A549 (cell line): ENCODE data around the gene CHST11. TPM values are rescaled to one million over a fixed set of nuclear protein-coding genes. Genes with fewer than 3 reads are reported as not detected.
"Not testable (repeated sequence)": the region's sequence is repeated elsewhere in the genome, so short reads cannot be mapped to it uniquely, and the experiment has no call there.

ENCODE experiments used
- ATAC-seq, 2 experiments: fragments of 200-7000 bp in 1 of 2; fragments of >200 bp in 1 of 2; cut with Nextera tagmentation in 1 of 2; cut with Tn5 transposase in 1 of 2; 3 replicates each; pipeline versions ENCODE4 v1.8.0 to v1.9.1; 2018 to 2020; ENCODE audit warnings: mild to moderate bottlenecking in 1 of 2, moderate library complexity in 1 of 2
- CTCF ChIA-PET: fragments of 300-600 bp; sonication (Branson Sonifier 250); formaldehyde crosslinking; extraction: SDS; loops from one replicate; lab custom pipeline; 2021; ENCODE audit warnings: antibody characterized with exemption, inconsistent platforms; lab: Yijun Ruan, JAX
- POLR2A ChIA-PET: fragments of 350-600 bp; formaldehyde crosslinking; extraction: SDS; loops from one replicate; lab custom pipeline; 2021; ENCODE audit warnings: antibody characterized with exemption, inconsistent platforms; lab: Yijun Ruan, JAX
- DNase-seq, 2 experiments: peaks; one replicate each; pipeline versions ENCODE4 v3.0.0 to v3.0.0-alpha.2; 2011 to 2016; ENCODE audit warnings: low read depth in 1 of 2, low spot score in 1 of 2
- FAIRE-seq: peaks from 2 replicates; lab custom pipeline; 2011; peaks lifted over from hg19 to GRCh38; lab: Jason Lieb, UNC
- H3K27ac ChIP-seq, 2 experiments: fragments of >200 bp; sonication (Bioruptor Twin); formaldehyde crosslinking; 3 replicates each; pipeline ENCODE4 v1.5.1; 2016 to 2017
- H3K4me1 ChIP-seq: fragments of >200 bp; sonication (Bioruptor Twin); formaldehyde crosslinking; 3 replicates; pipeline ENCODE4 v1.6.1; 2016
- H3K4me2 ChIP-seq: fragments of >200 bp; sonication (Bioruptor Twin); formaldehyde crosslinking; 3 replicates; pipeline ENCODE4 v1.6.1; 2016
- H3K4me3 ChIP-seq: fragments of >200 bp; sonication (Bioruptor Twin); formaldehyde crosslinking; 3 replicates; pipeline ENCODE4 v1.5.1; 2016
- H3K9me3 ChIP-seq: fragments of >200 bp; sonication (Bioruptor Twin); formaldehyde crosslinking; 3 replicates; pipeline ENCODE4 v1.6.1; 2016
- BHLHE40 ChIP-seq: IDR thresholded peaks from 2 replicates; pipeline ENCODE4 v1.6.1; 2012; ENCODE audit warnings: low read depth, low read length, inconsistent platforms
- CEBPB ChIP-seq, 2 experiments: fragments of >200 bp in 1 of 2; sonication (Bioruptor Twin) in 1 of 2; formaldehyde crosslinking in 1 of 2; IDR thresholded peaks; 2 replicates each; pipeline ENCODE4 v1.6.1; 2012 to 2016
- CTCF ChIP-seq: fragments of >200 bp; sonication (Bioruptor Twin); formaldehyde crosslinking; IDR thresholded peaks from 3 replicates; pipeline ENCODE4 v1.5.1; 2016
- EHF ChIP-seq: fragments of 250-450 bp; sonication (Bioruptor Pico); IDR thresholded peaks from 2 replicates; pipeline ENCODE4 v1.5.0; 2020; ENCODE audit warnings: mild to moderate bottlenecking
- FOSL2 ChIP-seq, 2 experiments: fragments of 450-650 bp in 1 of 2; fragments of >200 bp in 1 of 2; sonication (Bioruptor Twin) in 1 of 2; formaldehyde crosslinking; IDR thresholded peaks; 2 replicates each; pipeline versions ENCODE4 v1.5.0 to v1.6.1; 2016 to 2020; ENCODE audit warnings: mild to moderate bottlenecking in 1 of 2, moderate library complexity in 1 of 2
- GATA3 ChIP-seq: IDR thresholded peaks from 2 replicates; pipeline ENCODE4 v1.6.1; 2012; ENCODE audit warnings: borderline replicate concordance
- HOXA7 ChIP-seq: fragments of 250-450 bp; sonication (Bioruptor Pico); IDR thresholded peaks from 2 replicates; pipeline ENCODE4 v1.5.0; 2020; ENCODE audit warnings: mild to moderate bottlenecking, moderate library complexity
- HOXB13 ChIP-seq: fragments of 250-450 bp; sonication (Bioruptor Pico); IDR thresholded peaks from 2 replicates; pipeline ENCODE4 v1.5.0; 2020; ENCODE audit warnings: low read depth, mild to moderate bottlenecking, moderate library complexity
- JUNB ChIP-seq: fragments of >200 bp; sonication (Bioruptor Twin); formaldehyde crosslinking; IDR thresholded peaks from 2 replicates; pipeline ENCODE4 v1.6.1; 2016
- KDM5A ChIP-seq: fragments of 200-600 bp; sonication (generic); IDR thresholded peaks from 2 replicates; pipeline ENCODE4 v1.6.1; 2016; ENCODE audit warnings: antibody characterized with exemption, mild to moderate bottlenecking
- MAZ ChIP-seq: fragments of 150-350 bp; IDR thresholded peaks from 2 replicates; pipeline ENCODE4 v1.6.1; 2014; ENCODE audit warnings: antibody characterized with exemption, low read depth, low read length, borderline replicate concordance
- MYC ChIP-seq: IDR thresholded peaks from 2 replicates; pipeline ENCODE4 v1.6.1; 2012; ENCODE audit warnings: mild to moderate bottlenecking, inconsistent platforms, low read length, improper control_type of control experiment, borderline replicate concordance
- NFE2L2 ChIP-seq: fragments of 150-350 bp; conservative IDR thresholded peaks from 2 replicates; pipeline ENCODE4 v1.6.1; 2014; ENCODE audit warnings: low read length
- NR3C1 ChIP-seq: fragments of >200 bp; sonication (Bioruptor Twin); formaldehyde crosslinking; IDR thresholded peaks from 3 replicates; pipeline ENCODE4 v1.6.1; 2017
- RARB ChIP-seq: fragments of 250-450 bp; sonication (Bioruptor Pico); IDR thresholded peaks from 2 replicates; pipeline ENCODE4 v1.8.0; 2021; ENCODE audit warnings: mild to moderate bottlenecking, moderate library complexity
- REST ChIP-seq: fragments of 200-600 bp; sonication (generic); IDR thresholded peaks from 2 replicates; pipeline ENCODE4 v1.6.1; 2016; ENCODE audit warnings: antibody characterized with exemption, mild to moderate bottlenecking, moderate library complexity
- RFX5 ChIP-seq: fragments of 450-650 bp; IDR thresholded peaks from 2 replicates; pipeline ENCODE4 v1.7.1; 2014; ENCODE audit warnings: antibody characterized with exemption, mild to moderate bottlenecking, moderate library complexity
- RNF2 ChIP-seq: fragments of 200-600 bp; sonication (generic); IDR thresholded peaks from 2 replicates; pipeline ENCODE4 v1.6.1; 2016; ENCODE audit warnings: low read depth, mild to moderate bottlenecking, antibody characterized with exemption, moderate library complexity, borderline replicate concordance
- SREBF2 ChIP-seq: fragments of 450-650 bp; IDR thresholded peaks from 2 replicates; pipeline ENCODE4 v1.6.1; 2014; ENCODE audit warnings: mild to moderate bottlenecking, moderate library complexity
- TP53 ChIP-seq: fragments of 250-450 bp; sonication (Bioruptor Pico); IDR thresholded peaks from 2 replicates; pipeline ENCODE4 v1.5.0; 2021; ENCODE audit warnings: mild to moderate bottlenecking, moderate library complexity
- ZSCAN20 ChIP-seq: fragments of 250-450 bp; sonication (Bioruptor Pico); IDR thresholded peaks from 2 replicates; pipeline ENCODE4 v1.8.0; 2022; ENCODE audit warnings: mild to moderate bottlenecking, moderate library complexity
- WGBS: methylation state at CpG from one replicate; pipeline ENCODE4 v1.1.6; 2017; ENCODE audit errors: missing lambda C conversion rate; 5-methylcytosine and 5-hydroxymethylcytosine counted together
- polyA plus RNA-seq, 4 experiments: library from polyadenylated mRNA; depleted of rRNA in 3 of 4; stranded (reverse); fragments of >200 nt; fragmentation: RNase III in 1 of 4; extraction: RNeasy Plus Mini Kit Qiagen cat#74134 plus additional on column Dnase treatment in 1 of 4; gene quantifications; 2 replicates in 3 of 4; 3 replicates in 1 of 4; pipeline ENCODE4 v1.2.3, GENCODE V29; 2011 to 2017

The CHST11 gene
- polyA plus RNA-seq, 2 of the 4 experiments (the other 2 are of a cell fraction) = 19.2 to 21.8 TPM

GRCh38 chr12:104571328-104571727 lies 114.6 kb downstream of the CHST11 start:
- TF ChIP-seq JUNB (no peak), EHF (CRISPR knock-in tag) (no peak), BHLHE40 (no peak), CTCF (no peak), NR3C1 (no peak), RFX5 (no peak), MYC (no peak), ZSCAN20 (CRISPR knock-in tag) (no peak), MAZ (no peak)
- TF ChIP-seq, all 56 proteins: peak for 0
- ChIA-PET POLR2A (no interaction called here), CTCF (no interaction called here)
- no peak overlapping the region for H3K4me2 ChIP-seq
- FAIRE-seq = no peak
- no peak overlapping the region for H3K4me3 ChIP-seq
- no peak for DNase-seq
- WGBS = 83% methylated on average over 8 of the region's 8 CpGs
- no peak overlapping the region for H3K27ac ChIP-seq
- peaks cover 7% of the 10 kb centered on the region; the same call in 1 of the 3 replicates for H3K4me1 ChIP-seq
- H3K9me3 ChIP-seq = no peaks in the 10 kb centered on the region
- ATAC-seq = no peak

GRCh38 chr12:104574353-104574752 lies 117.6 kb downstream of the CHST11 start:
- POLR2A ChIA-PET, DNase-seq, H3K4me3 ChIP-seq, ATAC-seq, FAIRE-seq, H3K27ac ChIP-seq, H3K4me2 ChIP-seq, H3K9me3 ChIP-seq: not testable (repeated sequence)
- 99% methylated on average over 3 of the region's 3 CpGs for WGBS
- H3K4me1 ChIP-seq = peaks cover 36% of the 10 kb centered on the region
- CTCF ChIA-PET = interaction anchor here (1.0 kb wide), 1 partner anchor 80 kb away, joined by 3 read pairs; no protein-coding TSS in a partner anchor

- H3K9me3 ChIP-seq; FAIRE-seq; H3K4me2 ChIP-seq; H3K4me3 ChIP-seq; POLR2A ChIA-PET; ATAC-seq; TF ChIP-seq FOSL2 (IDR thresholded peaks at IDR 0.05): not testable (repeated sequence)
- 59% methylated on average over 6 of the region's 6 CpGs for WGBS
- Histone ChIP-seq H3K4me1 (peaks cover 40% of the 10 kb centered on the region), H3K27ac (peak overlapping the region in 1 of 2 experiments; percentile 52; a peak in 2 of 6 replicates)
- CTCF ChIA-PET = interaction anchor here (1.0 to 1.6 kb wide), 2 partner anchors 80 to 193 kb away, joined by 3 to 8 read pairs; no protein-coding TSS in a partner anchor
- TF ChIP-seq FOSL2 (CRISPR knock-in tag; IDR thresholded peaks at IDR 0.05) = peak; percentile 53; the same call in 1 of the 2 replicates
- DNase-seq = peak in 1 of 2 experiments; percentile 27
These were observed 118.0 kb downstream of the CHST11 start for GRCh38 chr12:104574758-104575157.

GRCh38 chr12:104575442-104576186 lies 118.9 kb downstream of the CHST11 start:
- ATAC-seq = peak in 1 of 2 experiments; percentile 26; a peak in 3 of 6 replicates
- H3K27ac ChIP-seq = peak overlapping the region in 1 of 2 experiments; percentile 72; a peak in 2 of 6 replicates
- ChIA-PET POLR2A (no interaction called here), CTCF (interaction anchor here (0.6 to 1.6 kb wide), 3 partner anchors 90 to 248 kb away, joined by 3 to 8 read pairs (median 3); no protein-coding TSS in a partner anchor)
- H3K9me3 ChIP-seq = no peaks in the 10 kb centered on the region
- H3K4me1 ChIP-seq = peaks cover 44% of the 10 kb centered on the region
- no peak overlapping the region for H3K4me2 ChIP-seq
- no peak for FAIRE-seq
- H3K4me3 ChIP-seq = no peak overlapping the region
- no peak for DNase-seq
- TF ChIP-seq KDM5A (no peak), ZSCAN20 (CRISPR knock-in tag) (no peak), EHF (CRISPR knock-in tag) (no peak), REST (no peak), GATA3 (no peak), NFE2L2 (no peak), CEBPB (IDR thresholded peaks at IDR 0.05) (no peak), TP53 (CRISPR knock-in tag) (no peak), RARB (CRISPR knock-in tag) (no peak), RFX5 (no peak), RNF2 (no peak), HOXB13 (CRISPR knock-in tag) (no peak), HOXA7 (CRISPR knock-in tag) (no peak), SREBF2 (no peak)
- TF ChIP-seq, all 56 proteins: peak for 0
- WGBS = 89% methylated on average over 12 of the region's 12 CpGs
